ENCODE results near the gene PKD1. TPM values are rescaled to one million over a fixed set of nuclear protein-coding genes. Genes with fewer than 3 reads are reported as not detected.
"Not testable (repeated sequence)": the region's sequence is repeated elsewhere in the genome, so short reads cannot be mapped to it uniquely, and the experiment has no call there.

Gene PKD1
- total RNA-seq, 1 experiment from 2014 or later, result 55.1 TPM

DNA sequence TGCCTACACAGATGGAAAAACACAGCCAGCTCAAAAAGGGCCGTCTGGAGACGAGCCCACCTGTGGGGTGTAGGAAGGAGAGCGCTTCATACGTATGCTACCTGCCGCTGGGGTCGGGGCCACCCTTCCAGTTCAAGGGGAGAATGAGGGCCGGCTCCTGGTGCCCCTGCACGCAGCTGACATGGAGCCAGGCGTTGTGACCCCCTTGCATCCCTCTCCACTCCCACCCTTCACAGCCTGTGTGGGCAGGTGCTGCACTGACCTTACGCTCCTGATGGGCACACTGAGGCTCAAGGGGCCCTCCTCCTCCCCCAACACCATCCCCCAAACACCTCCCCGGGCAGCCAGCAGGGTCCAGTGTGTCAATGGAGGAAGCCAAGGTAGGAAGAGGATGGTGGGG is 10.1 kb downstream of the PKD1 start:
- not testable (repeated sequence) for DNase-seq (ENCODE audit: low read depth)

DNA sequence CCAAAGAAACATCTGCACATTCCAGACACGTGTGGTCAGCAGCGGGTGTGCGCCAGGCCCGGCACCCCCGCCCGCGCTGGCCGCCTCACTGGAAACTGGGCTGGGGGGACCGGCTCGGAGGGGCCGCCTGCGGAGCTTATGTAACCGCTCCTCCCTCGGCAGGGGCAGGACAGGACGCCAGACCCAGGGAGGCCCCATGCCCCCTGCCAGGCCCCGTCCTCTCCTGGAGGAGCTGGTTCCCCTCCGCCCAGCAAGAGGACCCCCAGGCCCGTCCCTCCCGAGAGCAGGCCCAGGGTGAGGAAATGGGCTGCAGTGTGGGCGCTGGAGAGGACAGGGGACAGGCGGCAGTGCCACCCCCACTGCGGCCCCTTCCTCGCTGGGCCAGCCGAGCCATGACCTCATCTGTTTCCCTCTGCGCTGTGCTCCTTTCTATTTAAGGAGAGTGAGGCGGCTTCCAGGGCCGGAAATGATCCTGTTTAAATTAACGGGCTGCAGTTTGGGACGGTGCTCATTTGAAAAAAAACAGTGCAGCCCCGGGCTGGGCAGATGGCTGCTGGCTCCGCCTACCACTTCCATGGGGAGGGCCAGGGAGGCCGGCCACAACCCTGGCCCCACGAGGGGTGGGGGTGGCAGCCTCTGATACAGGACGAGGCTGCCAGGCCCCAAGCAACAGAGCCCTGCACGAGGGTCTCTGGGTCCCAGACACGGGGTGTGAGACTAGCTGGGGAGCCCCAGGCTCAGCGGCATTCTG is 10.8 kb downstream of the PKD1 start:
- peak; percentile 90 for DNase-seq (ENCODE audit: low read depth)

DNA sequence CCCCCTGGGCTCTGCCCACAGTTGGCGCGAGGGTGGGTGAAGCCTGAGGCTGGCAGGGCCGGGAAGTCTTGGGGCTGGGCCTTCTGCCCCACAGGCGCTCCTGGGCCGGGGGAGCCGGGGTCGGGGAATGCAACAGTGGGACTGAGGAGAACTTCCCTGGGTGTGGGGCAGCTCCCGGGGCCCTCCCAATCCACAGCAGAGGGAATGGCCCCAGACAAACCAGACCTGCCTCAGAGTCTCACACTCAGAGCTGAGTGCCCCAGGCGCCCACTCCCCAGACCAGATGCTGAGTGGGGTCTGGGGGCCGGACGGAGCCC is 11.4 kb downstream of the PKD1 start:
- not testable (repeated sequence) for DNase-seq (ENCODE audit: low read depth)

DNA sequence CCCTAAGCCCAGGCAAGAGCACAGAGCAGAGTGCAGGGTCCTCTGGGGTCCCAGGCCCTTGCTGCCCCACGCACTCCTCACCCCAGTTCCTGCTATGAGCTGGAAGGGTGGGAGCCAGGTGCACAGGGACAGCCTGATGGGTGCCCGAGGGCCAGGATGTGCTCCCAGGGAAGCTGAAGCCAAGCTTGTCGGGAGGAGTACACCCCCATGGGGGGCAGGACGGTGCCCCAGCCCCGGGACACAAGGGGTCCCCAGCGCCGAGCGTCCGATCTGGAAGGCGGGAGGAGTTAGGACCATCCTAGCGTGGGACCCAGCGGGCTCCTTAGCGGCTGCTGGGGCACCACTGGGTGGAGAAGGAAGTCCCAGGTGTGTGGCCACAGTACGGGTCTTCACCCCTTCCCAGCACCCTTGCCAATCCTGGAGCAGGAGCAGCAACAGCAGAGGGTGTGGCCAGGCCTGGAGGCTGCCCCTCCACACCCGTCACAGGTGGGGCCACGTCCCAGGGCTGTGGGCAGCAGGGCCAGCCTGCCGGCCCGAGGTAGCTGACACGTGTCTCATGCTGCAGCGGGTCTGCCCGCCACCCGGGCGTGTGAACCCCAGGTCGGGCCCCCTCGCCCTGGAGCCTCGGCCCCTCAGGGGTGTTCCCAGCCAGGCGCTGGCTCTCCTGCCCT is 11.9 kb downstream of the PKD1 start:
- not testable (repeated sequence) for DNase-seq (ENCODE audit: low read depth)

DNA sequence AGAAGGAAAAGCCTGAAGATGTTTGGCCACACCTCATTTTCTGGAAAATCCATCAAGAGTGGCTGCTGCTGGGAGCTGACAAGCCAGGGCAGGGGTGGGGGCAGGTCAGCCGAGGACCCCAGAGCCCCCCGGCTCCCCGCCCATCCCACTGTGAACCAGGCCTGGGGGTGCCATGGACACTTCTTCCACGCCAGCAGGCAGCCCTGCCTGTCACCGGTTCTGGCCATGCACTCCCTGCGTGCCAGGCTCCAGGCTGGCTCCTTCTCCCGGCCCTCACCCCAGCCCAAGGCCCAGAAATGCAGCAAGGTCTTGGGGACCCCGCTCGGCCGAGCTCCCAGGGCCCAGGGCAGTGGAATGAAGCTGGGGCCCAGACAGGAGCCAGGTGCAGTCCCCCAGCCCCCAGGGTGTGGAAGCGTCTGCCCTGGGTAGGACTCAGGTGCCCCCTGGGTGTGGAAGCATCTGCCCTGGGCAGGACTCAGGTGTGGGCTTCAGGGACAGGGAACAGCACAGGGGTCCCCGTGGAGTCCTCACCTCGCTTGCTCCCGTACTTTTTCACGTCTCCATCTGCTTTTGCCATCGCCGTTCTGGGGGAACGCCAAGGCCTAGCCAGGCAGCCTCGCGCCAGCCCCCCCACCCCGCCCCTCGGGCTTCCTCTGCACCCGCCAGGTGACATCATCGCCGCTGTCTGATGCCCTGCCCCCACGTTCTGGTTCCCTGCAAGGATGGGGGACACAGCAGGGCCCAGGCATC is 12.6 kb downstream of the PKD1 start:
- not testable (repeated sequence) for DNase-seq (ENCODE audit: low read depth)

DNA sequence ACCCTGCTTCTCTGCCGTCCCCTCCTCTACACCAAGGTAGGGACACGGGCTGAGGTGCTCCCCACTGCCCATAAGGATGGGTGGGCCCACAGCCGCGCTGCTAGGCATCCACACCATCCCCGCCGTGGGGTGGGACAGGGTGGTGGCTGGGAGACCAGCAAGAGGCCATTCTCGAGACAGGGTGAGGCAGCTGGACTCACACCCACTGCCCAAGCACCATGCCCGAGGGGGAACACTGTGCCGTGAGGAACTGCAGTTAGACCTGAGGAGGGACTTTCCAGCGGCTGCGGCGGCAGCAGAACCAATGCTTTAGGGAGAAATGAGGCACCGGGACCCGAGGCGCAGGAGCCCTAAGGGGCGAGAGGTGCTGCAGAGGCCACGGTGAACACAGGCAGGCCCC is 13.3 kb downstream of the PKD1 start:
- DNase-seq (ENCODE audit: low read depth), result no peak

DNA sequence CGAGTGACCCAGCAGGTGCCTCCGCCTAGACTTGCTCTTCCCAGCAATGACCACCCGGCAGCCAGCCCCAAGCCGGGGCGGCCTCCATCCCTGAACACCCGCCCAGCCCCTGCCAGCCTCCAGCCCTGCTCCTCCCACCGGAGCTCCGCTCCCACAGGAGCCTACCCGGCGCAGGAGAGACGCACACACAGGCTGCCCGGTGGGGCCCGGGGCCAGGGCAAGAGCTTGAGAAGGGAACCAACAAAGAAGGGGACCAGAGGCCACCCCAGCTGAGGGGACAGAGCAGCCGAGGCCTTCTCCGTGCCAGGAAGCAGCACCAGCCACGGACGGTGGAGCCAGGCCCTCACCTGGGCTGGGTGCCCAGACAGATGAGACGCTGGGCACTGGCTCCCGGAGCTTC is 13.8 kb downstream of the PKD1 start:
- DNase-seq (ENCODE audit: low read depth), result no peak

DNA sequence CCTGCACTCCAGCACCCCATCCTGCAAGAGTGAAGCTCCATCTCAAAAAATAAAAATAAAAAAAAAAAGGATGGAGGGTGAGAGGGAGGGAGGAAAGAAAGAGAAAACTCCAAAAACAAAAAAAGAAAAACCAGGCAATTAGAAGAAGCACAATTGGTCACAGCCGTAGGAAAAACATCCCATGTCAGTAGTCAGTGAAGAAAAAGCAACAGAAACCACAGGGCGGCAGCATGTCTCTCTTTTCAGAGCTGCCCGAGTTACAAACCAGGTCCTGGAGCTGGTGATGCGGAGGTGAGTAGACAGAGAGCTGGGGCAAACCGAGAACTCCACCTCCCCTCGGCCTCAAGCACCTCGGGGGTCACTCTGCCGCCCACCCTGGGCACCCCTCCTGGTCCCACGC is 14.4 kb downstream of the PKD1 start:
- peak; percentile 61 for DNase-seq (ENCODE audit: low read depth)

DNA sequence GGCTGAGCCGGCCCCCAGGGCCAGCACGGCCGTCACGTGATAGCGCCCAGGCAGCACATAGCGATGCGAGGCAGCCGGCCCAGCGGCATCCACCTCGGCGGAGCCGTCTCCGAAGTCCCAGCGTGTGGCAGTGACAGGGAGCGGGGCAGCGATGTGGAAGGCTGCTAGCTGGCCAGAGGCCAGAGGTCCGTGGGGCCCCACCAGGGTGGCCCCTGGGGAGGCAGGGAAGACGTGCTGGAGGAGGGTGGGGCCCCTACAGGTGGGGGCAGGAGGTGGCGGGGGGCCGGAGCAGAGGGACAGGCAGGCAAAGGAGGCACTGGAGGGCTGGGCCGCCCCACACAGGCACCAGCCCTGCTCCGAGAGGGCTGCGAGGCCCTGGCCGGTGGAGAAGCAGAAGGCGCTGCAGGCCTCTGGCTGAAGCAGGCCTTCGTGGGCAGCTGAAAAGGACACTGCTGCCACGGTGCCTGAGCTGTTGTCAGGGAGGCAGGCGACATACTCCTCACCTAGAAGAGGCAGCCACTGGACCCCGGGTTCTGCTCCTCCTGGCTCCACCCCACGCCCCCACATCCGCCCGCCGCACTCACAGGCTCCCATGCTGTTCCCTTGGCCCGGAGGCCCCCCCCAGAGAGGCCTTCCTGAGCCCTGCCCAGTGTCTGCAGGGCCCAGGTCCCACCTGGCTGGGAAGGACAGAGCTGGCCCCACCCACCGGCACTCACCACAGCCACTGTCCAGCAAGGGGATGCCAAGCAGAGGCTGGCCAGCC is 17.6 kb downstream of the PKD1 start:
- not testable (repeated sequence) for DNase-seq (ENCODE audit: low read depth)

DNA sequence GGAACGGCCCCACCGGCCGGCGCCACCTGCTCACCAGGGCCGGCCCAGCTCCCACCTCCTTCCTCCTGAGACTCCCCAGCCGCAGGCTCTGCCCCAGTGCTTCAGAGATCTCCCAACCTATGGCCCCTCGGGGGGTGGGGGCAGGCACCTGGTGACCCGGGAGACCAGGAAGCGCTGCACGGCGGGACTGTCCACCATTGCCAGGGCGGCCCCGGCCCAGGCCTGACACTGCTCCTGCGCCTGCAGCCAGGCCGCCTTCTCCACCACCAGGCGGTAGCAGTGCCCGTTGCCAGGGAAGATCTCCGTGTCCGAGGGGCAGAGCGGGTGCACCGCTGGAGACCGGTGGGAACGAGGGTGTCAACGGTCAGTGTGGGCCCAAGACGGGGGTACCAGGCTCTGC is 18.4 kb downstream of the PKD1 start:
- DNase-seq (ENCODE audit: low read depth), result not testable (repeated sequence)

DNA sequence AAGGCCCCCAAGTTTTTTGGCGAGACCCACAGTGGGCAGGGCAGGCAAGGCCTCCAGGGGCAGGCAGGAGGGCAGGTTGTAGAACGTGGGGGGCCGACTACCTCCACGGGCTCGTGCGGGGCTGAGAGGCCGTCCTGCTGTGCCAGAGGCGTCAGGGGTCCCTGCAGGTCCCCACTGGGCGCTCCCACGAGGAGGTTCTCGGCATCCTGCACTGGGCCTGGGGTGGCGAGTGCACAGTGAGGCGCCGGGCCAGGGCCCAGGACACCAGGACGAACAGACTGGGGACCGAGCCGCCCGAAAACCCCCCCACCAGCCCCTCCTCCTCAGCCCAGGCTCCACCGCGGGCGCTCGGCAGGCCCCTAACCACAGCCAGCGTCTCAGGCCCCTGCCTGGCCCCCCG is 19.3 kb downstream of the PKD1 start:
- DNase-seq (ENCODE audit: low read depth), result not testable (repeated sequence)

DNA sequence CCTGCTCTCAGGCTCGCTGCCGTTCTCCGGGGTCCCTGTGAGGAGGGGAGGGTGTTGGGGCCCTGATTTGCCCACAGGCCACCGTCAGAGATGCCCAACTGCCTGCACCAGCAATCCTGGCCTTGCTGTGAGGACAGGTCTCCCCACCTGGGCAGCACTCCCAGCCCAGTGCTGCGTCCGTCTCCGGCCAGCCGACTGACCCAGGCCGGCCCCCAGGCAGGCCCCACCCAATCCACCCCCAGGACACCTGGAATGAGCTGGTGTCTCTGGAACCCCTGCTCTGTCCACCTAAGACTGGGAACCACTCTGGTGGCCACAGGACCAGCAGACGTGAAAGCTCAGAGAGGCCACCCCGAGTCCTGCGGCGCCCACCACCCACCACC is 20.1 kb downstream of the PKD1 start:
- no peak for DNase-seq (ENCODE audit: low read depth)

DNA sequence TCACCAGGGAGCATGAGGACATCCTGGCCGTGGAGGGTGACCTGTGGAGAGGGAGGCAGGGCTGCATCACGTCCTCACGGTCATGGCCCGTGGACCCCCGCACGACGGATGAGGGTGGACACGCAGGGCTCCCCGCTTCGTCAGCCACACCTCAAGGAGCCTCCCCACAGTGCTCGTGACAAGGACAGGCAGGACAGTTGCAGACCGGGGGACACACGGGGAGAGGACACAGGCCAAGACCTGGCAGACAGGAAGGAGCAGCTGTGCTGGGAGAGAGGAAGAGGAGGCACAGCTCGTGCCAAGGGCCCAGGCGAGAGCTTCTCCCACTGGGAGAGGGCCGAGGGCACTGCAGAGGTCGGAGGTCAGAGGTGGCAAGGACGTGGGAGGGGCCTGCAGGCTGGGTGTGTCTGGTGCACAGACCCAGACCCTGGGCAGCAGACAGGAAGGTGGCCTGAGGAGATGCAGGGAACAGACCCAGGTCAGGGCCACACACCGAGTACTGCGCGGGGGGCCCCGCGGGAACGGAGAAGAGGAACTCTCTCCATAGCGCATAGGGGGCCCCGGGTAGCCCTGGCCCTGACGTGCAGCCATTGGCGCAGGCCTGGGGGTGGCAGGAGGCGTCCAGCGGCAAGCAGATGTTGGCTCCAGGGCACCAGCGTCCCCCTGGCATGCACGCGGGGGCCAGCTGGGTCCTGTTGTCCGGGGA is 20.7 kb downstream of the PKD1 start:
- DNase-seq (ENCODE audit: low read depth), result not testable (repeated sequence)

DNA sequence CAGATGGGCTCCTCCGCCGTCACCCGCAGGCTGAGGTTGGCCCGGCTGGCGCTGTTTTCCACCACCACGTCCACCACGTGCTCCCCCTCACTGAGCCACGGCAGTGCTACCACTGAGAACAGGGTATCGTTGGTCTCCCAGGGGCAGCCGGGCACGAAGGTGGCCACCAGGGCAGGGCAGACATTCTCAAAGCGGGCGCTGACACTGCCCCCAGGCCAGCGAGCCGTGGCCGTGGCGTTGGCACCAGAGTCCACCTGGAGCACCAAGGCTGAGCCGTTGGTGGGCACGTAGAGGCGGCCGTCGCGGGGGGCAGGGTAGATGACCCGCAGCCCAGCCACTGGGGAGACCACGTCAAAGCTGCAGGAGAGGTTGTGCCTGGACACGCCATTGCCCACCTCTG is 21.5 kb downstream of the PKD1 start:
- not testable (repeated sequence) for DNase-seq (ENCODE audit: low read depth)

DNA sequence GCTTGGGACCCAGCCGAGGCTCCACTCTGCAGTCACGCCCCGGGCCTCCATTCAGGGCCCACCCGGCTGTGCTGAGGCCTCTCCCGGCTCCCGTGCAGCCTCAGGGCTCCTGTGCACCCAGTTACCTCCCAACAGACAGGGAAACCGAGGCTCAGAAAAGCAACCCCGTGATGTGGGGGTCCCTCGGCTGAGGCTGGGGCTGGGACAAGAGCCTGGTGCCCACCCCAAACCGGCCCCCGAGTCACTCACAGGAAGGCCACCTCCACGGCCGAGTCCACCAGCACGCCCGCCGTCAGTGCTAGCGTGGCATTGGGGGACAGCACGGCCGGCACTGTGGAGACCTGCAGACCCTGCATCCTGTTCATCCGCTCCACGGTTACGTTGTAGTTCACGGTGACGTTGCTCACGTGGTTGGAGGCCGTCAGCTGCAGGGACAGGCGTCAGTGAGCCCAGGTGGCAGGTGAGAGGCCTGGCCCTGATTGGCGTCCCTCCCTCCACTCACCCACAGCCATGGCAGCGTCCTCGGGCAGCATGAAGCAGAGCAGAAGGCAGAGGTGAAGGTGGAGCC is 23.1 kb downstream of the PKD1 start:
- DNase-seq (ENCODE audit: low read depth), result not testable (repeated sequence)

DNA sequence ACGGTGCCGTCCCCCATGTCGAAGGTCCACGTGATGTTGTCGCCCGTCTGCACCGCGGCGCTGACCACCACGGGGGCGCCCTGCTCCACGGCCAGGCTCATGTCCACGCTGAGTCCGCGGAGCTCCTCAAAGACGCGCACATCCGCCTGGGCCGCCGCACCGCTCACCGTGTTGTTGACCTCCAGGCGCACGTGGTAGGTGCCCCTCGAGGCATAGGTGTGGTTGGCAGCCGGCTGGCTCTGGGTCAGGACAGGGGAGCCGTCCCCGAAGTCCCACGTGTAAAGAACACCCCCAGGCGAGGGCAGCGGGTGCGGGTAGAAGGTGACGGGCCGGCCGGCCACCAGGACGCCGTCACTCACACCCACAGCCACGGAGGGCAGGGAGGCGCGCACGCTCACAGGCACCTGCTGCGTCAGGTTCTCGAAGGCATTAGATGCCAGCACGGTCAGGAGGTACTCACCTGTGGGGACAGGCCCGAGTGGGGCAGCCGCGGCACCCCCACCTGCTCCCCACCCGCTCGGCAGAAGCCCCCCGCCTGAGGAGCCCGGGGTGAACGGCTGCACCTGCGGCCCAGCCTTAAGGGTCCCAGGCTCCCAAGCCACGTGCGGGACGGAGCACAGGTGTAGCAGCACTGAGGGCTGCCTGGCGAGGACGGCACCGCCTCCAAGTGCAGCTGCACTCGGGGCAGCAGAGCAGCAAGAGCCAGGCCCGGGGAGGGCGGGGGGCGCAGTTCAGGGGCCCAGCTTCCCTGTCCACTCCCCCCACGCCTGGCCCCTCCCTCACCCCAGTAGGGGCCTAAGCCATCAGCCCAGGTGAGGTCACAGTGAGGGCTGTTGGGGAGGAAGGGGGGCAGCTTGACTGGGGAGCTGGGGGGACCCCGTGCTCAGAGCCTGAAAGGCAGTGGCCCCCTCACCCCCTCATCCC is 24.0 kb downstream of the PKD1 start:
- DNase-seq (ENCODE audit: low read depth), result not testable (repeated sequence)

DNA sequence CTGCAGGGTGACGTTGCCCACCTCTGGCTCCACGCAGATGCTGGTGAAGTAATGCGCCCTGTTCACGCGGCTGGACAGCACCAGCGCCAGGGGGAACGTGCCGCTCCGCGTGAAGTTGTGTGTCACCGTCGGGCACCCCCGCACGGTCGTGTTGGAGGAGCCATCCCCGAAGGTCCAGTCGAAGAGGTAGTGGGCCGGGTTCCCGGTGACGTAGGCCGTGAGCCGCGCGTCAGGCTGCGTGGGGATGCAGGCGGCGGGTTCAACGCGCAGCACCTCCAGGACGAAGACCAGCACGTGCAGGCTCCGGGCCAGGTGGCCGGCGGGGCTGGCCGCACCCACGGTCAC is 24.7 kb downstream of the PKD1 start:
- not testable (repeated sequence) for DNase-seq (ENCODE audit: low read depth)

DNA sequence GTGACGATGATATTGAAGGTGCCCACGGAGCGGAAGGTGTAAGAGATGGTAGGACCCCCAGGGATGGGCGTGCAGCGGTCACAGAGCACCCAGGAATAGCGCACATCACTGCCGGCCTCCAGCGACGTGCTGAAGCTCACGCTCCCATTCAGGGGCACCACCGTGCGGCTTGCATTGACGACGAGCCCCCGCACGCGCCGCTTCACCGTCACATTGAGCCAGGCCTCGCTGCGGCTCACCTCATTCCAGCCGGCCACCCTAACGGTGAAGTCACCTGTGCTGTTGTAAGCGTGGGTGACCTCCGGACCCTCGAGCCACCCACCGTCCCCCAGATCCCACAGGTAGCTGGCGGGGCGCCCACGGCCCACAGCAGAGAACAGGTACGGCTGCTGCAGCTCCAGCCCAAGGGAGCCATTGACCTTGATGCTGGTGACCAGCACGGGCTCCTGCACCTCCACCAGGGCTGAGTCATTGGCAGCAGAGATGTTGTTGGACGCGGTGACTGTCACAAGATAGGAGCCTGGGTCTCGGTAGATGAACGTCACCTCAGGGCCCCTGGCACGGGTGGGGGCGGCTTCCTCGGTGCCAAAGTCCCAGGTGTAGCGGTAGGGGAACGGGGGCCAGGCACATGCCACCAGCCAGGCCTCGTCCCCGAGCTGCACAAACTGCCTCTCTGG is 25.2 kb downstream of the PKD1 start:
- not testable (repeated sequence) for DNase-seq (ENCODE audit: low read depth)

DNA sequence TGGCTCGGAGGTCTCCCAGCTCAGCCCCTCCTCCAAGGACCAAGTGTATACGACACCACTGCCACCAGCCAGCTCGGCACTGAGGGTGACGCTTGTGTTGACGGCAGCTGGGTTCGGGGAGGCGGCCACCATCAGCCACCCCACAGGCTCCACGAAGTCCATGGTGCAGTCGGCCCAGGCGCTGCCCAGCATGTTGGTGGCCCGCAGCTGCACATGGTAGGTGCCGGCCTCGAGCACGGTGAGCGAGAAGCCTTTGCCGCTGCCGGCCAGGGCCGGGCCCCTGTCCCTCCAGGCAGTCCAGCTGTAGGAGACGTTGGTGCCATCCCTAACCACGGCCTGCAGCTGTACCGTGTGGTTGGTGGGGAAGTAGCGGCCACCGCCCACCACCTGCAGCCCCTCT is 25.8 kb downstream of the PKD1 start:
- DNase-seq (ENCODE audit: low read depth), result not testable (repeated sequence)
